Astrocyte (in vitro differentiated cells and primary cell): ENCODE data around the gene RAB3IL1.

ENCODE experiments used
- CTCF ChIP-seq: IDR thresholded peaks from 2 replicates; pipeline ENCODE4 v1.5.1; 2011; ENCODE audit warnings: low read depth, mild to moderate bottlenecking, inconsistent platforms, low read length, moderate library complexity; ENCODE audit not compliant: insufficient read depth
- EZH2 ChIP-seq: IDR thresholded peaks from 2 replicates; pipeline ENCODE4 v1.6.1; 2012; ENCODE audit warnings: mild to moderate bottlenecking, low read length, inconsistent platforms; ENCODE audit not compliant: insufficient read depth

DNA sequence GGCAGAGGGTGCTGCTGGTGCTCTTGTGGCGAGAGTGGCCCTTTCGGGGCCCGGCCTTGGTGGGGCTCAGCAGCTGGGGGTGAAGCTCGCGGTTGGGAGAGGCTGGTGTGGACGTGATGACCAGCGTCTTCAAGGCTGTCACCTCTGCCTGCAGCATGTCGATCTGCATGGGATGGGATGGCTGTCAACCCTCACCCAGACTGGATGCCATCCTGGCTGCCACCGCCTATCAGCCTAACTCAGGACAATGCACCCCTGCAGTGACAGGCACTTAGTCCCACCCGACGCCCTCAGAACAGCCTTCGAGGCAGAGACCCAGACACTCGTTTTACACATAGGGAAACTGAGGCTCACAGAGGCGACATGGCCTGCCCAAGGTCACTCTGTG, 10.8 kb downstream of the RAB3IL1 start:
- TF ChIP-seq CTCF (no peak), EZH2 (no peak)
